Breast epithelium (tissue), 4 donors: Measurements from ENCODE around the gene KLF17. TPM values are rescaled to one million over a fixed set of nuclear protein-coding genes. Genes with fewer than 3 reads are reported as not detected.
"Not testable (repeated sequence)": the region's sequence is repeated elsewhere in the genome, so short reads cannot be mapped to it uniquely, and the experiment has no call there.

ENCODE experiments used
- DNase-seq, 2 donors: peaks; one replicate each; pipeline ENCODE4 v3.0.0-alpha.2; 2019; ENCODE audit warnings: low spot score in 2 of 2
- H3K27ac ChIP-seq, 2 donors: fragments of 200-600 bp; sonication (generic) in 1 of 2; one replicate each; pipeline ENCODE4 v1.5.1; 2016 to 2019; ENCODE audit warnings: mild to moderate bottlenecking in 1 of 2
- H3K27me3 ChIP-seq, 2 donors: fragments of 200-600 bp; sonication (generic) in 1 of 2; one replicate each; pipeline versions ENCODE4 v1.5.1 to v1.6.0; 2017 to 2019; ENCODE audit warnings: control low read depth in 1 of 2, mild to moderate bottlenecking in 1 of 2
- H3K36me3 ChIP-seq: fragments of 200-600 bp; one replicate; pipeline ENCODE4 v1.5.1; 2019
- H3K4me1 ChIP-seq, 2 donors: fragments of 200-600 bp; sonication (generic); one replicate each; pipeline ENCODE4 v1.5.1; 2016 to 2019; ENCODE audit warnings: control low read depth in 1 of 2
- H3K4me3 ChIP-seq, 3 donors: fragments of 200-600 bp; sonication (generic); 1 replicate in 2 of 3; 2 replicates in 1 of 3; pipeline ENCODE4 v1.5.1; 2016 to 2019; ENCODE audit warnings: mild to moderate bottlenecking in 3 of 3, moderate library complexity in 2 of 3
- H3K9me3 ChIP-seq, 2 donors: fragments of 200-600 bp; sonication (generic) in 1 of 2; one replicate each; pipeline ENCODE4 v1.5.1; 2016 to 2019; ENCODE audit warnings: control low read depth in 1 of 2
- POLR2A ChIP-seq: fragments of 450-650 bp; IDR thresholded peaks from one replicate; pipeline ENCODE4 v1.6.1; 2016; ENCODE audit warnings: antibody characterized with exemption, mild to moderate bottlenecking, moderate library complexity
- POLR2AphosphoS5 ChIP-seq, 3 donors: sonication (generic); formaldehyde crosslinking; IDR thresholded peaks; one replicate each; pipeline ENCODE4 v1.6.1; 2017; ENCODE audit warnings: antibody characterized with exemption in 3 of 3
- intact Hi-C: fragments of 100-400 bp; cut with DNase I; formaldehyde crosslinking; loops from one replicate; pipeline ENCODE4 v1.15.1; 2023; ENCODE audit warnings: low total_unique reads
- total RNA-seq, 3 donors: library from RNA; depleted of rRNA; stranded (reverse); fragments of >200 nt; gene quantifications; one replicate each; pipeline ENCODE4 v1.1.0, GENCODE V29; 2016
- TF ChIP-seq, protein P1 (sequence below), 3 donors: fragments of 450-650 bp; IDR thresholded peaks; one replicate each; pipeline ENCODE4 v1.5.1; 2016 to 2017; ENCODE audit warnings: antibody characterized with exemption in 3 of 3, mild to moderate bottlenecking in 3 of 3, moderate library complexity in 3 of 3

KLF17 gene
- total RNA-seq, 3 donors from 2014 or later, result not detected

DNA sequence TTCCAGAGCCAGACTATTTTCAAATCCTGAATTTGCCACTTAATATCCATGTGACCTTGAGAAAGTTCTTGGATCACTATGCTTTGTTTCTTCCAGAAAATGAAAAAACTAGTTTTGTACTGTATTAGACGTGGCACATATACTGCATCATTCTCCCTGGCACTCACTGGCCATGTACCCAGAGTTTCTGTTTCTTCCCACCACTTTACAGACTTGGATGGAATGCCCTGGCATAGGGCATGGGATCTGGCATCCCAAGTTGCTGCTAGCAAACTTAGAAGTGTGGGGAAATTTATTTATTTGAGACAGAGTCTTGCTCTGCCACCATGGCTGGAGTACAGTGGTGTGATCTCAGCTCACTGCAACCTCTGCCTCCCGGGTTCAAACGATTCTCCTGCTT lies 12.8 kb downstream of the KLF17 start:
- no peak for DNase-seq
- Histone ChIP-seq H3K27ac (no peak overlapping the region), H3K4me3 (no peak overlapping the region), H3K36me3 (no peaks in the 10 kb centered on the region), H3K9me3 (no peaks in the 10 kb centered on the region), H3K4me1 (no peaks in the 10 kb centered on the region), H3K27me3 (no peaks in the 10 kb centered on the region)
- intact Hi-C loops, result no loop called here
- TF ChIP-seq POLR2A (no peak), POLR2AphosphoS5 (IDR thresholded peaks at IDR 0.05) (no peak)
- TF ChIP-seq, protein P1, sequence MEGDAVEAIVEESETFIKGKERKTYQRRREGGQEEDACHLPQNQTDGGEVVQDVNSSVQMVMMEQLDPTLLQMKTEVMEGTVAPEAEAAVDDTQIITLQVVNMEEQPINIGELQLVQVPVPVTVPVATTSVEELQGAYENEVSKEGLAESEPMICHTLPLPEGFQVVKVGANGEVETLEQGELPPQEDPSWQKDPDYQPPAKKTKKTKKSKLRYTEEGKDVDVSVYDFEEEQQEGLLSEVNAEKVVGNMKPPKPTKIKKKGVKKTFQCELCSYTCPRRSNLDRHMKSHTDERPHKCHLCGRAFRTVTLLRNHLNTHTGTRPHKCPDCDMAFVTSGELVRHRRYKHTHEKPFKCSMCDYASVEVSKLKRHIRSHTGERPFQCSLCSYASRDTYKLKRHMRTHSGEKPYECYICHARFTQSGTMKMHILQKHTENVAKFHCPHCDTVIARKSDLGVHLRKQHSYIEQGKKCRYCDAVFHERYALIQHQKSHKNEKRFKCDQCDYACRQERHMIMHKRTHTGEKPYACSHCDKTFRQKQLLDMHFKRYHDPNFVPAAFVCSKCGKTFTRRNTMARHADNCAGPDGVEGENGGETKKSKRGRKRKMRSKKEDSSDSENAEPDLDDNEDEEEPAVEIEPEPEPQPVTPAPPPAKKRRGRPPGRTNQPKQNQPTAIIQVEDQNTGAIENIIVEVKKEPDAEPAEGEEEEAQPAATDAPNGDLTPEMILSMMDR (IDR thresholded peaks at IDR 0.05), result no peak

GRCh38 chr1:44134071-44134920 lies 15.7 kb downstream of the KLF17 start:
- DNase-seq, result no peak
- H3K27me3 ChIP-seq, result no peaks in the 10 kb centered on the region
- H3K4me1 ChIP-seq, result no peaks in the 10 kb centered on the region
- no peaks in the 10 kb centered on the region for H3K36me3 ChIP-seq
- TF ChIP-seq, protein P1 (IDR thresholded peaks at IDR 0.05), result no peak
- TF ChIP-seq POLR2A (no peak), POLR2AphosphoS5 (IDR thresholded peaks at IDR 0.05) (no peak)
- H3K9me3 ChIP-seq, result no peaks in the 10 kb centered on the region
- intact Hi-C loops, result no loop called here
- no peak overlapping the region for H3K4me3 ChIP-seq
- H3K27ac ChIP-seq, result no peak overlapping the region

- no peaks in the 10 kb centered on the region for H3K9me3 ChIP-seq
- no peaks in the 10 kb centered on the region for H3K36me3 ChIP-seq
- intact Hi-C loops, result loop anchor here (2.0 kb wide), 1 partner anchor 31 kb away; no protein-coding TSS in a partner anchor
- no peak overlapping the region for H3K27ac ChIP-seq
- no peak overlapping the region for H3K4me3 ChIP-seq
- H3K27me3 ChIP-seq, result no peaks in the 10 kb centered on the region
- no peaks in the 10 kb centered on the region for H3K4me1 ChIP-seq
- TF ChIP-seq, protein P1 (IDR thresholded peaks at IDR 0.05), result no peak
- no peak for TF ChIP-seq POLR2A
- TF ChIP-seq POLR2AphosphoS5 (IDR thresholded peaks at IDR 0.05), result no peak
- no peak for DNase-seq
These were observed 17.3 kb downstream of the KLF17 start for GRCh38 chr1:44135886-44136285.

- no peaks in the 10 kb centered on the region for H3K27me3 ChIP-seq
- TF ChIP-seq, protein P1 (IDR thresholded peaks at IDR 0.05), result no peak
- no peak for TF ChIP-seq POLR2AphosphoS5 (IDR thresholded peaks at IDR 0.05)
- no peak for TF ChIP-seq POLR2A
- DNase-seq, result no peak
- H3K36me3 ChIP-seq, result no peaks in the 10 kb centered on the region
- intact Hi-C loops, result no loop called here
- H3K9me3 ChIP-seq, result no peaks in the 10 kb centered on the region
- H3K4me1 ChIP-seq, result no peaks in the 10 kb centered on the region
- no peak overlapping the region for H3K27ac ChIP-seq
- no peak overlapping the region for H3K4me3 ChIP-seq
These were observed 19.6 kb downstream of the KLF17 start for GRCh38 chr1:44138239-44138638.

DNA sequence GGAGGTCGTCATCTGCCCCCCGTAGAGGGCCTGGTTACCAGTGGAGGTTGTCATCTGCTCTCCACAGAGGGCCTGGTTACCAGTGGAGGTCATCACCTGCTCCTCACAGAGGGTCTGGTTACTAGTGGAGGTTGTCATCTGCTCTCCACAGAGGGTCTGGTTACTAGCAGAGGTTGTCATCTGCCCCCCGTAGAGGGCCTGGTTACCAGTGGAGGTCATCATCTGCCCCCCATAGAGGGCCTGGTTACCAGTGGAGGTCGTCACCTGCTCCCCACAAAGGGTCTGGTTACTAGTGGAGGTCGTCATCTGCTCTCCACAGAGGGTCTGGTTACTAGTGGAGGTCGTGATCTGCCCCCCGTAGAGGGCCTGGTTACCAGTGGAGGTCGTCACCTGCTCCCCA lies 20.9 kb downstream of the KLF17 start:
- DNase-seq, H3K36me3 ChIP-seq, H3K9me3 ChIP-seq, H3K27ac ChIP-seq, intact Hi-C loops, H3K4me1 ChIP-seq, H3K27me3 ChIP-seq, H3K4me3 ChIP-seq: not testable (repeated sequence)
